LHCN-M2 (cell line): ENCODE results near the gene APBA1. TPM values are rescaled to one million over a fixed set of nuclear protein-coding genes. Genes with fewer than 3 reads are reported as not detected.

Experiments used
- DNase-seq: peaks from one replicate; pipeline ENCODE4 v3.0.0-alpha.2; 2012; ENCODE audit warnings: low read depth
- total RNA-seq: library from RNA; depleted of rRNA; stranded (reverse); fragments of >200 nt; gene quantifications from 2 replicates; pipeline ENCODE4 v1.2.3, GENCODE V29; 2014

Gene APBA1
- total RNA-seq, 1 experiment from 2014 or later: 3.1 TPM

DNA sequence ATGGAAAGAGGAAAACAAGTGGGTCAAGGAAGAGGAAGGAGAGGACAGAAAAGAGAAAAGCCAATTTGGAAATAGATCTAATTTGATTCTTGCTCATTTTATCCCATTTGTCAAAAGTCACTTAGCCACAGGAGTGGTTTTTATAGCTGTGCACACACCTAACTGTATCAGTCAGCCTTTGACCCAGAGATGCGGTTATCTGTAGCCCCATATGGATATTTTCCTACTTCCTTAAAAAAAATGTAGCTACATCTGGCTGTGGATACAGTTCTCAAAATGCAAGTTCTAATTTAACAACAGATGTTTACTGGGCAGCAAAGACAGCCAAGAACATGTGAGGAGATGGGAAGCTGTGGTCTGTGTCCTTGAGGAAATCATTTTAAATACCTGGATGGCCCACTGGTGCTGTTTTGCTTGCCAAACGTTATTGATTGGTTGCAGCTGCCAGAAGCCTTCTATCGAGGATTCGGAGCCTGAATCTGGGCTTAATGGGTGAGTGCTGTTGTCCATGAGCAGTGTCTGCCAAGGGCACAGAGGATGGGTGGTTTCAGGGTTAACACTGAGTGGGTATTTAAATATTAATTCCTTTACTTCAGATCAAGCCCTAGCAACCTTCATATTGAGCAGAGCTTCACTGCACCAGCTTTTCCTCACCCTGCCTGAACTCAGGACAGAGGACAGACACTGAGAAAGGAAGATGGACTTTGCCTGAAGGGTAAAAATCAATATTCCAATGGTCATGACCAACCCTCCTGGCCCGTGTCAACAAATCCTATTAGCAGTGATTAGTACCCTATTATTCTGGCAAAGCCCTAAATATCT is 92.2 kb downstream of the APBA1 start:
- DNase-seq: no peak

DNA sequence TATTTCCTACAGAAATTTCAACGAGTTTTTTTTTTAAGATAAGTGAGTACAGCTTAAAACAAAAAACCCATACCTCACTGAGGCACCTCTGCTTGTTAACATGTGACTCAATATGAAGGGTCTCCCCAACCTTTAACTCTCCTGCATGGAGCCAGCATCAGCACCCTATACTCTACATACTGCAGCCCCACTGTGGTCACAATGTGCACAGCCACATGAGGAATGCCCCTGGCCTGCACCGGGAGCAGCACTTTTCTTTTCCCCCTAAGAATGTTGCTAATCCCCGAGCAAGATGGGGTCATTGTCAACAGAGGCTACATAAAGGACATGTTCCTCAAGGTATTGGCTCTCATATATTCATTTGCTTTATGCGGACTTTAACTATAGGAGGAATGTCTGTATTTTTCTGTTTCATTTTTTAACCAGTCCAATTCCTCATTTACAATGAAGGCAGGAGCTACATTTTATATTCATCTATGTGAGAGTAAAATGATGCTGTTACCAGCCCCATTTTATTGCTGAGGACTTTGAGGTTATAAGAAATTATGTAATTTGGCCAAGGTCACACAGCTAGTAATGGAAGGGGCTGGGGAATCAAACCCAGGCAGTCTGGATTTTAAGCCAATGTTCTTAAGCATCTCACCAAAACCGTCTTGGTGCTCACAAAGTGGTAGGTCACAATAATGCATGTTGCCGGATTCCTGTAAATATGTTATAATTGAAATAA is 93.0 kb downstream of the APBA1 start:
- no peak for DNase-seq

DNA sequence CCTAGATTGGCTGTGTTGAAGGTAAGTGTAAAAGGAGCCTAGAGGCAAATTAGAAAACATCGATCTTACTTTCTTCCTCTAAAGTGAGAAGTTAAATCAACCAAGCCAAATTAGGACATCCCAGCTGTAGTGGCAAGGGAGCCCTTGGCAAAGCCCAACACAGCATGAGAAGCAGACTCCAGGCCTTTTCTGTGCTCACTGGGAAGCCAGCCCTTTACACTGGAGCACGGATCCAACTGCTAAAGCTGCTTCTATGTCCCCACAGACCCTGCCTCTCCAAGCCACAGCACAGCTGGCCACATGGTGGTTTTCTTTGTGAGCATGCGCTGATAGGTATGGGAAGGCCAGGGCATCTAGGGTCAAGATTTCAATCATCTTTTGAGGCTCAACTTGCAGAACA is 94.1 kb downstream of the APBA1 start:
- peak; percentile 34 for DNase-seq

DNA sequence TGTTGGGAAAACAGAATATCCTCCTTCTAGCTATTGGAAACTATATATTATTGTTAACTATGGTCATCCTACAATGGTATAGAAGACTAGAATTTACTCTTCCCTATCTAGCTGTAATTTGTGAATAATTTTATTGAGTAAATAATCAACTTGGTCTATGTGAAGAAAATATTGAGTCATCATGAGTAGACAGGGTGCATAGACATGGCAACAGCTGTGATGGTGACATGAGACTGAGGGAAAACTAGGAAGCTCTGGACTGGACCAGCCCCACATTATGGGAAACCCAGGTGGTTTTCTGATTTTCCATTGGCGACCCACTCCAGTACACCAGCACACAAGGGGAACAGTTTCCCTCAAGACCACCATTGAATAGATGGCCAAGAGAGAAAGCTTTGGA is 95.0 kb downstream of the APBA1 start:
- peak; percentile 80 for DNase-seq

DNA sequence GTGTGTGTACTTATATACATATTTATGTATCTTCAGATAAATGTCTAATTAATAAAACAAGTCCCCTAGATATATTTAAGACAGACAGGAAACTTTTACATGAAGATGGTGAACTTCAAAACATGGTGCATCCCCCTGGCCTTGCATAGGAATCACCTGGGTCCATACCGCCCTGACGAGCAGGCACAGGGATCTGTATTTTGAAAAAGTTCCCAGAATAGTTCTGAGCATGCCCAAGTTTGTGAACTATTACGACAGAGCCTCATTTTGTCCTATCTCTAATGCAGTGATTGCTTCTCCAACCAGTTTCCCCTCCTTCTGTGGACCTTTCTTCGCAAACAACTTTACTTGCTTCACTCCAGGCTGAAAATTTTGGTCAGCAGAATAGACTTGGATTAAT is 98.1 kb downstream of the APBA1 start:
- DNase-seq: no peak

DNA sequence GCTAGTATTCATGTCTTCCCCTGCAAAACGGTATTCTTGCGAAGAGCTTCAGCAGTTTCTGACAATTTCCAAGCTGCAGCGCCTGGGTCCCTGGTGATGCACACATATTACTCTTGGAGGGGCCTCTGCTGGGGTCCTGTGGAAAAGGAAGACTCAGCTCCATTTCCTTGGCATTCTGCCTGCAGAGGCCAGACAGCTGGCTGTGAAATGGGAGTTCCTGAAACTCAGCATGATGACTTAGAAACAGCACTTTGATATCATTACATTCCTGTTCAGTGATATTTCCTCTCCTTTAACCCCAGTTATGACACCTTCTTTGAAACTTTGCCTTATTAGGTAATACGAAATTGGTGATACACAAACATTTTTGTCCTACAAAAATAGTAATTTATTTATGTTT is 98.5 kb downstream of the APBA1 start:
- DNase-seq: peak; percentile 76

DNA sequence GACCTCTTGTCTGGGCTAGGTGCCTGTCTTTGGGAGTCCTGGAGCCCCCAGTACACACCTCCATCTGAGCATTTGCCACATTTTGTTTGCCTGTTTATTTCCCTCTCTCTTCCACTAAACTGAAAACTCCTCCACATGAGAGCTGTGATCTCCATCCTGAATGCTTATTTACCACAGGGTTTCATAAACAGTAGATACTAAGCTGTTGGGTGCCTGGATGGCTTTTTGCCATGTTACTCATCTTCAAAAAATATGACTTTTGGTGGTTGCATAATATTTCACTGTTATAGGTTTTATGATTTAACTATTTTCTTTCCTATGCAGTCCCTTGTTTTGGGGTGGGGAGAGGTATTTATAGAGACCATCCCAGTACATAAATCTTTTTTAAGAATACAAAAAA is 99.6 kb downstream of the APBA1 start:
- peak; percentile 62 for DNase-seq

DNA sequence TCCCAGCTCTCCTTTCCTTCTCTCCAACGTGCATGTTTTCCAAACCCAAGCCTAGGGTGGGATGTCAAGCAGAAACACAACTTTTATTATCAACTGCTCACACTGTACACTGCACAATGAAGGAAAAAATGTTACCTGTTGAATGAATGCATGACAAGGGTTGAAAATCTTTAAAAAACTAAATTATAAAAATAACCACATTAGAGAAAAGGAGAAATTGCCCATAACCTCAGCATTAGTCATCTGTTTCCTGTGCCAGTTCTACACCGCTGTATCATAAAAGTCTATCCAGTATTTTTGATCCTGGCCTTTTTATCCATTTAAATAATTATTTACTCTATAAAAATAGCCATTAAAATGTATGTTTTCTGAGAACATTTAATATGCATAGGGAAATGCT is 101.1 kb downstream of the APBA1 start:
- peak; percentile 39 for DNase-seq

DNA sequence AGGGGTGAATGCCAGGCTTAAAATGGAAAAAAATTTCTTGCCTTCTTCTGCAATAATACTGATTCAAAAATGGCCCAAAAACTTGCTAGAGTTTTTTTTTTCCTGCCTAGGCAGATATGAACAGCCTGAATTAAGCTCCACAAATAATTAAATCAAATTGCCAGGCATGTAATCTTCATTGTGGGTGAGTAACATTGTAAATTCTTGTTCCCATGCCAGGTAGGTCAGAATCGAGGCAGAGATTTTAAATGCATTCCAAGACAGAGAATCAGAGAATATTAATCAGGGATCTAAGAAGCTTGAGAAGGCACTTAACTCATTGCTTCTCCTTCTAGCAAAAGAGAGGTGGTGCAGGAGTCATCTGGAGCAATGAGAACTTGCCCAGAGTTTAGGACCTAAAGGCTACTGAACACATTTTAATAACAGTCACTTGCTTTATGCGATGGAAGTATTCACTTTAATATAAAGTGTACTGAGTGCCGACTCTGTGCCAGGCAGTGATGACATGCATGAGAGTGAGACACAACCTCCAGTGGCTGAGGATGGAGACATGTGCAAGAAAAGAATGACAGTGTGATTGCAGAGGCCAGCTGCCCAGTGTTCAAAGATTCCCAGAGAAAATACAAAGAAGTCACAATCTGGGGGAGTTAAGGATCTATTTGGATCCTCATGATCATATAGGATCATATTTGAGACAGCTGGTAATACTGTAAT is 102.3 kb downstream of the APBA1 start:
- peak; percentile 63 for DNase-seq

DNA sequence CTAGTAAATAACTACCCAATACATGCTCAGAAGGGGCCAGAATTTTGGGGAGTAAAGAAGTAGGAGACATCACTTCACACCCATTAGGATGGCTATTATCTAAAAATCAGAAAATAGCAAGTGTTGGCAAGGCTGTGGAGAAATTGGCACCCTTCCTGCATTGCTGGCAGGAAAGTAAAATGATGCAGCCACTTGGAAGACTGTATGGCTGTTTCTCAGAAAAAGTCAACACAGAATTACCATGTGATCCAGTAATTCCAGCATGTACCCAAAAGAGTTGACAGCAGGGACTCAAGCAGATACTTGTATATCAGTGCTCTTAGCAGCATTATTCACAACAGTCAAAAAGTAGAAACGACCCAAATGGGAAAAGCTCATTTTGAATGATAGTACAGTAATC is 107.6 kb downstream of the APBA1 start:
- DNase-seq: no peak

DNA sequence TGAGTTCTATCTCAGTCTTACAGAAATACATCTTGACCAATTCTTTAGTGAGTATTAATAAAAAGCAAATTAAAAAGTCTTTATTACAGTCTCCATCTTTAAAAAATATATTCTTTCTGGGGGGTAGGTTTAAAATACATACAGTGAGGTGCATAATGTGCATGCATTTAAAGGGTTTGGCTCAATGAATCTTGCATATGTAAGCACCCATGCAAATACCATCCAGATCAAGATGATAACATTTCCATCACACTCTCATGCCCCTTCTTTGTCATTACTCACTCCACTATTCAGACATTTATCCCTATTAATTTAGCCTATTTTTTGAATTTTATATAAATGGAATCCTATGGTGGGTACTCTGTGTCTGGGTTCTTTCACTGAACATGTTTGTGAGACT is 113.0 kb downstream of the APBA1 start:
- DNase-seq: no peak

DNA sequence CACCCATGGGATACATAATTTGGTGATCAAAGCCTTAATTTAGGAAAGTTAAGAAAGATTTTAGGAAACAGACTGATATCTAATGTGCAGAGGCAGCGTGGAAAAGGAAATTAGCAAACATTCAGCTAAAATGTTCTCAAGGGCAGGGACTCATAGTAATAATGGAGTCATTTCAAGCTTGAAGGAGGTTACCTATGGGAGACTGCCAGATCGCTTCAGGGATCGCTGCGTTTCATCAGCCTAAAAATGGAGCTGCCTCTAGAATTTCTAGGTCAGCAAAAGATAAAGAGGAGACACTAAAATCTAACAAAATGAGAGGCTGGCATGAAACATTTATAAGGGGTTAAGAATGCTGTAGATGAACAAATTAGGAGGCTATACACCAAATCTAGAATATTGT is 115.5 kb downstream of the APBA1 start:
- DNase-seq: no peak

DNA sequence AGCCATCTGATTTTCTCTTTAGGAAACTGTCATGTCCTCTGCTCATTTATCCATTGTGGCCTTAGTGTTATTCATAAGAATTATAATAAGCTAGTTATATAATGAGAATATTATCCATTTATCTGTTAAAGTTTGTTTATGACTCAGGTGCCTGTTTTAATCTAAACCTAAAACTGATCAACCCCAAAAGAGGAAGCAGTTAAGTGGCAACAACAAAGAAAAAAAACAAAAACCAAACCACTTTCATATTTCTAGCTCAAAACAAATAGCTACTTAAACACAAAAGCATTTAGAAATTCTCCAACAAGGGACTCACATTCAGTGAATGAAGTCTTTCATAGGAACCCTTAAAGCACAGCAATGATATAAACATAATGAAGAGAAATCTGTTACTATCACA is 116.4 kb downstream of the APBA1 start:
- DNase-seq: no peak

DNA sequence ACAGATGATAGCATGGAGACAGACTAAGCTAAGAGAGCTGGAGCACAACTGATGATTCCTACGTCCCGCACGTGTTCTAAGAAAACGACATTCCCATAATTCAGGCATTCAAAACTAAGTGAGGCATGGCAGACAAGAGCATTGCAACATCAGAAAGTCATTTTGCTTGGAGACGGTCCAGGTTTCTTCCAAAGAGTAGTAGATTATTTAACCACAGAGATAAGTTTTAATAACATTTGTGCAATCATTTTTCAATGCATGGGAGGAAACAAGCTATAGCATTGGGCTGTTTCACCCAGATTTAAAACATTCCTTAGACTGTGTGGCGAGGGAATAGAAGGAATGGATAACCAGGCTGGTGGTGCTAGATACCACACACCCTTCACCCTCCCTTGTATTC is 117.2 kb downstream of the APBA1 start:
- DNase-seq: peak; percentile 59

DNA sequence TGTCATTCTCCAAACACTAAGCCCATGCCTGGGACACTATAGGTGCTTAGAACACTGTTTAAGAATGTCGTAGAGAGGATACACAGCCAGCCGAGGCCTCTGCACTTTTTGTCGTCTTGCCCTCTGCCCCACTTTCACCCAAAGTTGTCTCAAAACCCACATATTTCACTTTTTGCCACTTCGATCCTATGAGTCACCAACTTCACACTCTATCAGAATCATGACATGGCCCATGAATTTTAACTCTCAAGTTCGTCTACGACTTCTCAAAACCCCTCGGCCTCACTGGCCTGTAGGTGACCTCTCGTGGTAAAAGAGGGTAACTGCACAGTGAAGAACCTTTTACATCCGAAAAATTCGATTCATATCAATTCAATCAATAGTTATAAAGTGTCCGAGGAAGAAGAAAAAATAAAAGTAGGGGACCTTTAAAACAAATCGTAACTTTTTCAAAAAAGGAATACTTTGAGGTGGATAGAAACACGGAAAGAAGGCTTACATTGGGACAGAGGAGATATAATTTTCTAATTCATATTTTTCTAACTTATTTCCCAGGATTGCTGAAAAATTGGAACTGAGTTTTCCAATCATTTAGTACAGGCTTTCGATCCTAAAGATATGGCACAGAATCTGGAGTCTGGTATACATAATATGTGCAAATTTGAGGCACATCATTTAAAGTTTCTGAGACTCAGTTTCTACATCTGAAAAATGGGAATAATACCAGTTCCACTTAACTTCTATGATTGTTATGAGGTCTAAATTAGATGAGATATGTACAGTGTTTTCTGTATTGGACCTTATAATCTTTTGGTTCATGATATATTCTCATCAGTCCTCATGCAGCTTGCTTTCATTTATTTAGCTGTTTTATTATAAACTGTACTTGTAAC is 122.6 kb downstream of the APBA1 start:
- peak; percentile 36 for DNase-seq

DNA sequence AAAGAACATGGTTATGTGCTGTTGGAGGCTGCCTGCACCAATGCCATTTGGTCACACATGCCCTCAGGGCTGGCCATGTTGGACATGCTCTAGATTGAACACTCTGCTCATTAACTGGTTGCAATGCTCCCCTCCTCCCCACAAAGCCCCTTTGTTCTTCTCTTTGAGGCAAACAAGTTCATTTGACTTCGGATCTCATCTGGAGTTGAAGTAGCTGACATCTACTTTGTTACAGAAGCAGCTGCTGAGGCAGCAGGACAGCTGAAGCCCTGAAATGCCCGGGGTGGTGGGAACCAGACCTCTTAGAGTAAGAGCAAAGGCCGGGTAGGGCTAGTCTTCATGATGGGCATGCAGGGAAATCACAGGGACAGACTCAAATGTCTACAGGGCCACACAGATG is 123.5 kb downstream of the APBA1 start:
- no peak for DNase-seq

DNA sequence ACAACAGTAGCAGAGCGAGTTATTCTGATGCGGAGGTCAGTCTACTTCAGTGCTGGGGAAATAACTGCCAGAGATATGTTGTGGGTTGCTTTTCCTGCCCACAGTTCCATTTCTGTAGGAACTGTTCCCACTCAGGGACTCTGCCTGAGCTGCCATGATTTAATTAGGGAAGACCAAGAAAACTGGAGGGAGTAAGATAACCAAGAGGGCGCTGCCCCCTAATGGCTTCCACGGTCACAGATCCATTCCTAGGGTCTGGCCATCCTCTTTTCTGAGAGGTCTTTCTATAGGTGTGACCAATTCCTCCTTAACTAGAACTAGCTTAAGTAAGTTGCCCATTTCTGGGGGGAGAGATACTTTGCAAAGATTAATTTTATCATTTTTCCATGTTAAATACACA is 125.9 kb downstream of the APBA1 start:
- DNase-seq: peak; percentile 31

DNA sequence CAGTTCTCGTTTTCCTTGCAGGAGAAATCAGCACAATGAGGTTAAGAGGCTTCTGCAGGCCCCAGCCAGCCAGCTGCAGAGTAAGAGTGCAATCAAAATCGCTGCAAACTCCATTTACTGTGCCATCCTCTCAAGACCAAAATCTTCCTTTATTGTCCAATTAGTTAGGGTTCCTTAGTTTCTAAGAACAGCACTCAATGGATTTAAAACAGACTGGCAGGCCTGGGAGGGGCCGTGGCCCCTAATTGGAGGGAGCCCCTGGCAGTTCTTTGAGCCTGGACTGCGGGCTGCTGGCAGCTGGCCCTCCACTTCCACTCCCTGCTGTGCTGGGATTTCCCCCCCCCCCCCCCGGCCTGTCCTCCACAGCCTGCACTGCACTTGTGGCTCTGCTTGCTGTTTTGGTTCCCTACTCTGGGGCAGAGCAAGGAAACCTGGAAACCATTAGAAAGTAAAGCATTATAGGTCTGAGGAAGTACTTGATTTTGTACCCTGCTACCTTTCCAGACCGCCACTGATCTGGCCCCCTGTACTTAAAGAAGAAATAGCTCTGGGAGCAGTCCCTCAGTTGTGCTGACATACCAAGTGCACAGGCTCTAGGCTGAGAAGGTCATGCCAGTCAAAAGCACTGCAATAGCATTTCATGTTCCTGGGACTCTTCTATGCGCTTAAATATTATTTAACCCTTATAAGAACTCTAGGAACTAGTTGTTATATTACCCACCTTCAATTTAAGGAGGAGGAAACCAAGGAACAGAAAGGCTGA is 129.0 kb downstream of the APBA1 start:
- no peak for DNase-seq

DNA sequence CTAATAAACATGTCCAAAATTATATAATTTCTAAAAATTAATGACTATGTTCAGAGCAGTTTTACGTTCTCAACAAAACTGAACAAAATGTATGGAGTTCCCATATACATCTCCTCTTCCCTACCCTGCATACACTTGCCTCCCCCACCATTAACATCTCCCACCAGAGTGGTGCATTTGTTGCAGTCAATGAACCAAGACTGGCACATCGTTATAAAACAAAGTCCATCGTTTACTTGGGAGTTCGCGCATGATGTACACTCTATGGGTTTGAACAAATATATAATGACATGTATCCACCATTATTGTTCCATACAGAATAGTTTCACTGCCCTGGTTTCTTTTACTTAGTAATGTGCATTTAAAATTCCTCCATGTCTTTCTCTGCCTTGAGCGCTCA is 130.1 kb downstream of the APBA1 start:
- DNase-seq: no peak

DNA sequence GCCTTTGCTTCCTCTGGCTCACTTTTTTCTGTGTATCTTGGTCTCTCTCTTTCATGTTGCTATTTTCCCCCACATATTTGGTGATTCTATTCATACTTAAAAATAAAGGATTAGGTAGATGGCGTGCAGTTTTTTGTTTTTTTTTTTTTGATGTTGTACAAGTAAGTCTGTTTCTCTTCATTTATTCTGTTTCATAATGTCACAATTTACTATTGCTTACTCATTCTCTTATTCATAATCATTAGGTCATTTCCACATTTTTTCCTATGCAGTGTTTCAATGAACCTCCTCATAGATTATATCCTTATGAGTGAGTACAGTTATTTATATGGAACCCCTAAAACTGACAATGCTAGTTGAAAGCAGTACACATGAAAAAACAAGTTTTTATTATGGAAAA is 136.3 kb downstream of the APBA1 start:
- DNase-seq: peak; percentile 26
